H1 (cell line): Measurements from ENCODE around the gene BIRC5. TPM values are rescaled to one million over a fixed set of nuclear protein-coding genes. Genes with fewer than 3 reads are reported as not detected.

Experiments used
- CTCF ChIA-PET: fragments of 300-600 bp; sonication (Branson Sonifier 250); formaldehyde crosslinking; loops from one replicate; lab custom pipeline; 2021; ENCODE audit not compliant: partially characterized antibody; lab: Charles Lee
- POLR2A ChIA-PET: fragments of 300-600 bp; sonication (Branson Sonifier 250); formaldehyde crosslinking; loops from one replicate; lab custom pipeline; 2021; ENCODE audit warnings: inconsistent platforms; ENCODE audit not compliant: partially characterized antibody; lab: Charles Lee
- DNase-seq, 2 experiments: peaks; one replicate each; pipeline versions ENCODE4 v3.0.0 to v3.0.0-alpha.2; 2010 to 2022; ENCODE audit warnings: low spot score in 2 of 2, low read depth in 1 of 2, mixed read lengths in 1 of 2
- FAIRE-seq: peaks from 2 replicates; lab custom pipeline; 2011; peaks lifted over from hg19 to GRCh38; lab: Jason Lieb, UNC
- H2AFZ ChIP-seq: 2 replicates; pipeline ENCODE4 v1.8.1; 2012; ENCODE audit warnings: low read length, inconsistent platforms
- H2AK5ac ChIP-seq: 2 replicates; pipeline ENCODE4 v1.6.1; 2013; ENCODE audit warnings: low read depth, low read length
- H2BK120ac ChIP-seq: replicated peaks from 2 replicates; pipeline ENCODE3; 2013; ENCODE audit warnings: low read depth, low read length, inconsistent platforms
- H2BK12ac ChIP-seq: 2 replicates; pipeline ENCODE4 v1.6.1; 2013; ENCODE audit warnings: low read depth, low read length
- H2BK15ac ChIP-seq: 2 replicates; pipeline ENCODE4 v1.6.1; 2013; ENCODE audit warnings: low read length
- H2BK20ac ChIP-seq: 2 replicates; pipeline ENCODE4 v1.6.1; 2013; ENCODE audit warnings: low read length
- H2BK5ac ChIP-seq: 2 replicates; pipeline ENCODE4 v1.6.1; 2013; ENCODE audit warnings: low read depth, low read length
- H3K14ac ChIP-seq: 2 replicates; pipeline ENCODE4 v1.6.1; 2013; ENCODE audit warnings: inconsistent platforms; ENCODE audit not compliant: insufficient read length
- H3K18ac ChIP-seq: 2 replicates; pipeline ENCODE4 v1.6.1; 2013; ENCODE audit warnings: low read length; ENCODE audit errors: extremely low read depth
- H3K23ac ChIP-seq: 2 replicates; pipeline ENCODE4 v1.6.1; 2013; ENCODE audit warnings: inconsistent platforms; ENCODE audit not compliant: insufficient read length
- H3K23me2 ChIP-seq: 2 replicates; pipeline ENCODE4 v1.6.1; 2013; ENCODE audit warnings: low read depth, low read length
- H3K27ac ChIP-seq: 2 replicates; pipeline ENCODE4 v1.6.1; 2011; ENCODE audit warnings: low read depth, low read length, inconsistent platforms
- H3K27me3 ChIP-seq, 4 experiments: replicated peaks in 1 of 4; 1 replicate in 1 of 4; 2 replicates in 3 of 4; pipeline versions ENCODE4 v1.6.1 to v1.8.1; 2011 to 2013; ENCODE audit warnings: low read length in 3 of 4, mild to moderate bottlenecking in 3 of 4, inconsistent platforms in 2 of 4, mixed read lengths in 2 of 4, moderate library complexity in 1 of 4; ENCODE audit not compliant: control insufficient read depth in 3 of 4, insufficient read depth in 3 of 4; ENCODE audit errors: extremely low read depth in 1 of 4
- H3K36me3 ChIP-seq, 4 experiments: 2 replicates each; pipeline versions ENCODE4 v1.6.1 to v1.8.1; 2011 to 2013; ENCODE audit warnings: mild to moderate bottlenecking in 4 of 4, low read length in 3 of 4, moderate library complexity in 2 of 4, control low read depth in 1 of 4, inconsistent platforms in 1 of 4; ENCODE audit not compliant: insufficient read depth in 4 of 4, control insufficient read depth in 2 of 4
- H3K4ac ChIP-seq: replicated peaks from 2 replicates; pipeline ENCODE3; 2013; ENCODE audit warnings: low read length, low read depth, mixed read lengths, inconsistent platforms; ENCODE audit not compliant: insufficient read length
- H3K4me1 ChIP-seq, 4 experiments: replicated peaks in 1 of 4; 1 replicate in 1 of 4; 2 replicates in 3 of 4; pipeline versions ENCODE4 v1.6.1 to v1.8.1; 2011 to 2013; ENCODE audit warnings: low read length in 3 of 4, inconsistent platforms in 2 of 4, mixed read lengths in 1 of 4; ENCODE audit not compliant: insufficient read depth in 4 of 4, control insufficient read depth in 3 of 4
- H3K4me2 ChIP-seq, 2 experiments: 2 replicates each; pipeline versions ENCODE4 v1.6.1 to v1.8.1; 2011 to 2013; ENCODE audit warnings: low read depth in 2 of 2, low read length in 2 of 2, control low read depth in 1 of 2, inconsistent platforms in 1 of 2, mild to moderate bottlenecking in 1 of 2; ENCODE audit not compliant: insufficient read depth in 1 of 2
- H3K4me3 ChIP-seq, 4 experiments: fragments of 200-600, 300-600 bp in 1 of 4; sonication (generic), shearing (Covaris generic), sonication (Bioruptor Twin) in 1 of 4; 2 replicates each; pipeline versions ENCODE4 v1.5.1 to v1.8.1; 2011 to 2016; ENCODE audit warnings: low read length in 4 of 4, low read depth in 3 of 4, control low read depth in 2 of 4, inconsistent platforms in 2 of 4, mild to moderate bottlenecking in 2 of 4, mixed read lengths in 1 of 4, moderate library complexity in 1 of 4; ENCODE audit not compliant: insufficient read depth in 2 of 4; ENCODE audit errors: extremely low read depth in 1 of 4
- H3K56ac ChIP-seq: replicated peaks from 2 replicates; pipeline ENCODE3; 2013; ENCODE audit warnings: low read depth, mild to moderate bottlenecking, mixed read lengths, low read length, inconsistent platforms; ENCODE audit not compliant: insufficient read length
- H3K79me1 ChIP-seq: 2 replicates; pipeline ENCODE4 v1.6.1; 2013; ENCODE audit warnings: low read depth, low read length, control low read depth
- H3K79me2 ChIP-seq, 2 experiments: 2 replicates each; pipeline versions ENCODE4 v1.6.1 to v1.8.1; 2012 to 2013; ENCODE audit warnings: low read length in 2 of 2, mild to moderate bottlenecking in 2 of 2, inconsistent platforms in 1 of 2; ENCODE audit not compliant: insufficient read depth in 2 of 2, control insufficient read depth in 1 of 2
- H3K9ac ChIP-seq, 4 experiments: replicated peaks in 1 of 4; 1 replicate in 1 of 4; 2 replicates in 3 of 4; pipeline versions ENCODE4 v1.6.1 to v1.8.1; 2011 to 2013; ENCODE audit warnings: low read depth in 3 of 4, low read length in 3 of 4, control low read depth in 2 of 4, mild to moderate bottlenecking in 2 of 4, moderate library complexity in 2 of 4, inconsistent platforms in 1 of 4; ENCODE audit errors: extremely low read depth in 1 of 4
- H3K9me3 ChIP-seq, 2 experiments: 2 replicates each; pipeline versions ENCODE4 v1.6.1 to v1.8.1; 2012 to 2013; ENCODE audit warnings: mild to moderate bottlenecking in 2 of 2, moderate library complexity in 2 of 2, control low read depth in 1 of 2, inconsistent platforms in 1 of 2, low read depth in 1 of 2, low read length in 1 of 2, mixed read lengths in 1 of 2; ENCODE audit not compliant: insufficient read depth in 2 of 2
- H4K20me1 ChIP-seq, 2 experiments: replicated peaks in 1 of 2; 2 replicates each; pipeline versions ENCODE3 to v1.8.1; 2011 to 2013; ENCODE audit warnings: inconsistent platforms in 2 of 2, low read length in 2 of 2, mild to moderate bottlenecking in 1 of 2; ENCODE audit not compliant: insufficient read depth in 2 of 2, control insufficient read depth in 1 of 2
- H4K5ac ChIP-seq: 2 replicates; pipeline ENCODE4 v1.6.1; 2013; ENCODE audit warnings: low read length, low read depth, mixed read lengths, inconsistent platforms; ENCODE audit not compliant: insufficient read length
- H4K8ac ChIP-seq: 2 replicates; pipeline ENCODE4 v1.8.0; 2013; ENCODE audit warnings: mild to moderate bottlenecking, moderate library complexity, low read length, inconsistent platforms; ENCODE audit not compliant: insufficient read depth; ENCODE audit errors: extremely low read depth
- H4K91ac ChIP-seq: replicated peaks from 2 replicates; pipeline ENCODE3; 2013; ENCODE audit warnings: low read length, mixed read lengths, inconsistent platforms; ENCODE audit not compliant: insufficient read length
- BRCA1 ChIP-seq: IDR thresholded peaks from 2 replicates; pipeline ENCODE4 v1.6.1; 2012; ENCODE audit warnings: low read depth, low read length, improper control_type of control experiment
- CHD1 ChIP-seq: IDR thresholded peaks from 2 replicates; pipeline ENCODE4 v1.6.1; 2012; ENCODE audit warnings: low read depth, low read length, improper control_type of control experiment
- E2F6 ChIP-seq: IDR thresholded peaks from 2 replicates; pipeline ENCODE4 v1.6.1; 2012; ENCODE audit warnings: inconsistent platforms
- EP300 ChIP-seq, 2 experiments: IDR thresholded peaks; 1 replicate in 1 of 2; 2 replicates in 1 of 2; pipeline ENCODE4 v1.6.1; 2011 to 2012; ENCODE audit warnings: low read depth in 2 of 2, low read length in 2 of 2, mild to moderate bottlenecking in 2 of 2, borderline replicate concordance in 1 of 2, inconsistent platforms in 1 of 2, moderate library complexity in 1 of 2
- EZH2 ChIP-seq: fragments of 200-600 bp; sonication (generic); IDR thresholded peaks from 2 replicates; pipeline ENCODE4 v1.7.1; 2012; ENCODE audit warnings: low read depth, mild to moderate bottlenecking, moderate library complexity, low read length, inconsistent platforms; ENCODE audit not compliant: severe bottlenecking
- GABPA ChIP-seq: IDR thresholded peaks from 2 replicates; pipeline ENCODE4 v1.6.1; 2011; ENCODE audit warnings: mild to moderate bottlenecking, low read length, moderate library complexity, borderline replicate concordance; ENCODE audit not compliant: insufficient read depth
- KDM4A ChIP-seq: IDR thresholded peaks from one replicate; pipeline ENCODE4 v1.7.1; 2012; ENCODE audit warnings: low read depth, mild to moderate bottlenecking, moderate library complexity, low read length, inconsistent platforms; ENCODE audit not compliant: severe bottlenecking
- NANOG ChIP-seq: IDR thresholded peaks from 2 replicates; pipeline ENCODE4 v1.6.1; 2011; ENCODE audit warnings: low read length, low read depth, mild to moderate bottlenecking, inconsistent platforms; ENCODE audit not compliant: insufficient read depth, poor library complexity, severe bottlenecking
- SIN3A ChIP-seq, 2 experiments: IDR thresholded peaks in 1 of 2; conservative IDR thresholded peaks in 1 of 2; 2 replicates each; pipeline ENCODE4 v1.6.1; 2011 to 2012; ENCODE audit warnings: low read length in 2 of 2, improper control_type of control experiment in 1 of 2, low read depth in 1 of 2, mild to moderate bottlenecking in 1 of 2
- SUZ12 ChIP-seq: fragments of 200-600 bp; sonication (generic); IDR thresholded peaks from 2 replicates; pipeline ENCODE4 v1.6.1; 2012; ENCODE audit warnings: mild to moderate bottlenecking, inconsistent platforms, low read length, moderate library complexity, mixed read lengths
- WGBS, 2 experiments: shearing (Covaris generic) in 1 of 2; methylation state at CpG; one replicate each; pipeline versions ENCODE4 v1.1.6 to v1.1.7; 2013 to 2015; ENCODE audit warnings: low lambda C conversion rate in 2 of 2, mixed read lengths in 2 of 2, inconsistent platforms in 1 of 2, low coverage in 1 of 2, missing lambda C conversion rate in 1 of 2; ENCODE audit not compliant: insufficient replicate concordance in 2 of 2, insufficient coverage in 1 of 2, insufficient read length in 1 of 2; ENCODE audit errors: extremely low coverage in 1 of 2, missing lambda C conversion rate in 1 of 2; 5-methylcytosine and 5-hydroxymethylcytosine counted together
- polyA plus RNA-seq, 7 experiments: library from polyadenylated mRNA; depleted of rRNA in 3 of 7; stranded (reverse) in 5 of 7; unstranded in 2 of 7; fragments of >200 nt in 5 of 7; fragments of 200-250 nt in 2 of 7; gene quantifications; 1 replicate in 5 of 7; 2 replicates in 1 of 7; 4 replicates in 1 of 7; pipeline versions ENCODE4 v1.2.1 to v1.2.3, GENCODE V29; 2011 to 2013; ENCODE audit warnings: missing spikeins in 2 of 7, mixed read lengths in 2 of 7
- total RNA-seq: library from RNA; stranded (reverse); fragmentation: NEBNext Ultra II Directional; extraction: Animal tissue kit (Norgen Biotek cat#: 25700); gene quantifications from 2 replicates; pipeline ENCODE4 v1.2.1, GENCODE V29; 2021
- TF ChIP-seq, protein P1 (sequence below): IDR thresholded peaks from 2 replicates; pipeline ENCODE4 v1.6.1; 2012; ENCODE audit warnings: inconsistent platforms

Gene BIRC5
- total and polyA plus RNA-seq, 2 of the 8 experiments (the other 6 are each of a cell fraction or from before 2014, with no cell fraction given) = 42.2 to 108 TPM

GRCh38 chr17:78184351-78184750 lies 29.7 kb upstream of the BIRC5 start:
- peaks cover 10% of the 10 kb centered on the region in 2 experiments for H4K20me1 ChIP-seq
- no peak overlapping the region for H3K4ac ChIP-seq
- 92% methylated on average over 10 of the region's 10 CpGs; no CpG with 5 or more reads in 1 of the 2 experiments for WGBS, 2 experiments
- peaks cover 0 to 42% of the 10 kb centered on the region in 2 experiments; a peak in 3 of 4 replicates for H3K79me2 ChIP-seq
- no peak overlapping the region for H4K5ac ChIP-seq
- H2BK20ac ChIP-seq = no peak overlapping the region
- H2BK5ac ChIP-seq = no peak overlapping the region
- peaks cover 22 to 57% (median 39%) of the 10 kb centered on the region in 4 experiments for H3K36me3 ChIP-seq
- no peak overlapping the region for H2BK15ac ChIP-seq
- H3K14ac ChIP-seq = no peak overlapping the region
- peaks cover 0 to 13% (median 5%) of the 10 kb centered on the region in 4 experiments; a peak in 6 of 7 replicates for H3K4me1 ChIP-seq
- H2AFZ ChIP-seq = no peak overlapping the region
- H3K4me2 ChIP-seq = peak overlapping the region in 1 of 2 experiments; percentile 80; a peak in 1 of 4 replicates
- no peak overlapping the region for H3K56ac ChIP-seq
- H3K18ac ChIP-seq = no peak overlapping the region
- peak overlapping the region in 2 of 4 experiments; percentile 9 to 24; a peak in 1 of 7 replicates for H3K9ac ChIP-seq
- FAIRE-seq = no peak
- H4K91ac ChIP-seq = no peak overlapping the region
- no peaks in the 10 kb centered on the region for H3K9me3 ChIP-seq
- H2BK12ac ChIP-seq = no peak overlapping the region
- CTCF ChIA-PET = interaction anchor here (0.6 to 6.9 kb wide), 5 partner anchors 8 to 96 kb away, joined by 3 to 76 read pairs (median 5); no protein-coding TSS in a partner anchor
- POLR2A ChIA-PET = interaction anchor here (0.7 to 7.3 kb wide), 10 partner anchors 8 to 54 kb away, joined by 3 to 67 read pairs (median 5); no protein-coding TSS in a partner anchor
- no peak overlapping the region for H2BK120ac ChIP-seq
- no peak overlapping the region for H2AK5ac ChIP-seq
- H3K79me1 ChIP-seq = peaks cover 12% of the 10 kb centered on the region
- no peak overlapping the region for H3K4me3 ChIP-seq
- H4K8ac ChIP-seq = no peak overlapping the region
- no peak for DNase-seq
- H3K23ac ChIP-seq = no peak overlapping the region
- H3K27ac ChIP-seq = no peak overlapping the region
- H3K27me3 ChIP-seq = no peaks in the 10 kb centered on the region; a peak in 1 of 7 replicates
- peaks cover 4% of the 10 kb centered on the region for H3K23me2 ChIP-seq
- no peak for TF ChIP-seq KDM4A
- no peak for TF ChIP-seq CHD1
- TF ChIP-seq E2F6 = no peak
- TF ChIP-seq, protein P1, sequence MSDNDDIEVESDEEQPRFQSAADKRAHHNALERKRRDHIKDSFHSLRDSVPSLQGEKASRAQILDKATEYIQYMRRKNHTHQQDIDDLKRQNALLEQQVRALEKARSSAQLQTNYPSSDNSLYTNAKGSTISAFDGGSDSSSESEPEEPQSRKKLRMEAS = no peak
- no peak for TF ChIP-seq NANOG
- TF ChIP-seq SUZ12 = no peak
- TF ChIP-seq EP300 (IDR thresholded peaks at IDR 0.05; ENCODE audit: borderline replicate concordance in 1 of 2, low read depth in 2 of 2, low read length in 2 of 2) = no peak
- TF ChIP-seq BRCA1 = no peak
- TF ChIP-seq GABPA = no peak
- no peak for TF ChIP-seq SIN3A (conservative IDR thresholded peaks at IDR 0.05 in 1 of 2, IDR thresholded peaks at IDR 0.05 in 1 of 2; ENCODE audit: low read depth in 1 of 2, low read length in 2 of 2)
- no peak for TF ChIP-seq EZH2
